Trophoblast cell (in vitro differentiated cells and primary cell): ENCODE data around the gene APP.

Experiments used
- DNase-seq, 2 donors: peaks; one replicate each; pipeline ENCODE4 v3.0.0-alpha.2; 2016
- H2AFZ ChIP-seq: 2 replicates; pipeline ENCODE4 v1.6.1; 2013; ENCODE audit warnings: low read length, moderate library complexity, mild to moderate bottlenecking; ENCODE audit not compliant: insufficient read depth, poor library complexity
- H2AK5ac ChIP-seq: 2 replicates; pipeline ENCODE4 v1.6.1; 2013; ENCODE audit warnings: mild to moderate bottlenecking, low read length
- H2BK120ac ChIP-seq: 2 replicates; pipeline ENCODE4 v1.6.1; 2013; ENCODE audit warnings: low read length, mild to moderate bottlenecking, moderate library complexity; ENCODE audit not compliant: insufficient read depth, poor library complexity
- H2BK12ac ChIP-seq: 2 replicates; pipeline ENCODE4 v1.6.1; 2013; ENCODE audit warnings: mild to moderate bottlenecking, low read length, moderate library complexity
- H2BK5ac ChIP-seq: 2 replicates; pipeline ENCODE4 v1.6.1; 2013; ENCODE audit warnings: low read length, low read depth, moderate library complexity, mild to moderate bottlenecking; ENCODE audit not compliant: poor library complexity
- H3K14ac ChIP-seq: 2 replicates; pipeline ENCODE4 v1.6.1; 2013; ENCODE audit warnings: mild to moderate bottlenecking, low read length
- H3K18ac ChIP-seq: 2 replicates; pipeline ENCODE4 v1.6.1; 2013; ENCODE audit warnings: mild to moderate bottlenecking, low read length
- H3K23ac ChIP-seq: 2 replicates; pipeline ENCODE4 v1.6.1; 2013; ENCODE audit warnings: low read length
- H3K27ac ChIP-seq: 2 replicates; pipeline ENCODE4 v1.5.1; 2013; ENCODE audit warnings: low read depth, mild to moderate bottlenecking, inconsistent platforms, low read length, moderate library complexity
- H3K27me3 ChIP-seq: 2 replicates; pipeline ENCODE4 v1.6.1; 2013; ENCODE audit warnings: inconsistent platforms, mild to moderate bottlenecking, low read length, moderate library complexity; ENCODE audit not compliant: insufficient read depth
- H3K36me3 ChIP-seq, 2 experiments: 1 replicate in 1 of 2; 2 replicates in 1 of 2; pipeline ENCODE4 v1.6.1; 2013; ENCODE audit warnings: low read length in 2 of 2, mild to moderate bottlenecking in 2 of 2, moderate library complexity in 1 of 2; ENCODE audit not compliant: insufficient read depth in 2 of 2, control insufficient read depth in 1 of 2
- H3K4ac ChIP-seq: 2 replicates; pipeline ENCODE4 v1.6.1; 2013; ENCODE audit warnings: low read depth, mild to moderate bottlenecking, low read length, moderate library complexity
- H3K4me1 ChIP-seq, 2 experiments: 1 replicate in 1 of 2; 2 replicates in 1 of 2; pipeline ENCODE4 v1.6.1; 2013; ENCODE audit warnings: low read length in 2 of 2, mild to moderate bottlenecking in 2 of 2, moderate library complexity in 1 of 2; ENCODE audit not compliant: insufficient read depth in 2 of 2, control insufficient read depth in 1 of 2
- H3K4me2 ChIP-seq: 2 replicates; pipeline ENCODE4 v1.6.1; 2013; ENCODE audit warnings: inconsistent platforms, mild to moderate bottlenecking, low read length, moderate library complexity
- H3K4me3 ChIP-seq: 2 replicates; pipeline ENCODE4 v1.5.1; 2013; ENCODE audit warnings: mild to moderate bottlenecking, low read depth, low read length, inconsistent platforms
- H3K79me1 ChIP-seq: one replicate; pipeline ENCODE4 v1.6.1; 2013; ENCODE audit warnings: low read length
- H3K79me2 ChIP-seq: 2 replicates; pipeline ENCODE4 v1.6.1; 2013; ENCODE audit warnings: low read length, mild to moderate bottlenecking; ENCODE audit not compliant: control insufficient read depth, insufficient read depth, poor library complexity
- H3K9ac ChIP-seq: 2 replicates; pipeline ENCODE4 v1.6.1; 2013; ENCODE audit warnings: mild to moderate bottlenecking, low read length
- H3K9me3 ChIP-seq: 2 replicates; pipeline ENCODE4 v1.6.1; 2013; ENCODE audit warnings: low read depth, mild to moderate bottlenecking, control low read depth, inconsistent platforms, low read length; ENCODE audit not compliant: insufficient read depth
- H4K12ac ChIP-seq: 2 replicates; pipeline ENCODE4 v1.6.1; 2013; ENCODE audit warnings: low read depth, mild to moderate bottlenecking, low read length, moderate library complexity
- H4K8ac ChIP-seq: 2 replicates; pipeline ENCODE4 v1.6.1; 2013; ENCODE audit warnings: low read depth, mild to moderate bottlenecking, low read length, moderate library complexity
- H4K91ac ChIP-seq: one replicate; pipeline ENCODE4 v1.6.1; 2013; ENCODE audit warnings: low read depth, mild to moderate bottlenecking, low read length, moderate library complexity
- WGBS: extraction: QIAGEN DNeasy Blood & Tissue Kit; methylation state at CpG from one replicate; pipeline ENCODE4 v1.1.7; 2013; ENCODE audit warnings: missing lambda C conversion rate; ENCODE audit not compliant: insufficient read length, insufficient coverage; ENCODE audit errors: extremely low coverage; 5-methylcytosine and 5-hydroxymethylcytosine counted together

APP gene

GRCh38 chr21:26137379-26138060, 33.0 kb downstream of the APP start:
- H3K18ac ChIP-seq: no peak overlapping the region
- H2AK5ac ChIP-seq: no peak overlapping the region
- no peak overlapping the region for H2BK5ac ChIP-seq
- H3K4me2 ChIP-seq: no peak overlapping the region
- no peak overlapping the region for H2BK12ac ChIP-seq
- H4K91ac ChIP-seq: no peak overlapping the region
- no peak overlapping the region for H3K27ac ChIP-seq
- H3K79me1 ChIP-seq: no peaks in the 10 kb centered on the region
- no peak overlapping the region for H2BK120ac ChIP-seq
- no peaks in the 10 kb centered on the region for H3K27me3 ChIP-seq
- H3K14ac ChIP-seq: no peak overlapping the region
- H2AFZ ChIP-seq: no peak overlapping the region
- H3K79me2 ChIP-seq: peaks cover 13% of the 10 kb centered on the region
- H3K4me1 ChIP-seq: peaks cover 0 to 4% of the 10 kb centered on the region in 2 experiments
- no peak overlapping the region for H4K8ac ChIP-seq
- H3K4me3 ChIP-seq: no peak overlapping the region
- peaks cover 2 to 4% of the 10 kb centered on the region in 2 experiments for H3K36me3 ChIP-seq
- H4K12ac ChIP-seq: no peak overlapping the region
- WGBS: no CpG with 5 or more reads among the region's 4 CpGs
- no peak overlapping the region for H3K4ac ChIP-seq
- no peak overlapping the region for H3K23ac ChIP-seq
- H3K9ac ChIP-seq: no peak overlapping the region
- no peaks in the 10 kb centered on the region for H3K9me3 ChIP-seq
- DNase-seq: no peak

DNA sequence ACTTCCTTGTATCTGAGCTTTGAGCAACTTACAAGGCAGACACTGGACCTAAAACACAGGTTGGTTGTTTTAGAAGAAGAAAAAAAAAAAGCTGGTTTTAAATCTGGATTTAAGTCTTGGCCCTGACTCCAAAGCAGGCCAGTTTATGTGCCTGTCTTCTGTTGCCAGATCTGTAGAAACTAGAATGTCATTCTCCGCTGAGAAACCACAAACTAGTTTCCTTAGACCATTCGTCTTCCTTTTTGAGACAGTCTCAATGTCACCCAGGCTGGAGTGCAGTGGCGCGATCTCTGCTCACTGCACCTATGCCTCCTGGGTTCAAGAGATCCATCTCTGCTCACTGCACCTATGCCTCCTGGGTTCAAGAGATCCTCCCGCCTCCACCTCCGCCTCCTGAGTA, 33.9 kb downstream of the APP start:
- no peak overlapping the region for H4K91ac ChIP-seq
- no peak overlapping the region for H3K14ac ChIP-seq
- no peaks in the 10 kb centered on the region for H3K36me3 ChIP-seq
- H3K9ac ChIP-seq: no peak overlapping the region
- H2AK5ac ChIP-seq: no peak overlapping the region
- no peak overlapping the region for H3K4me3 ChIP-seq
- no peak overlapping the region for H3K4ac ChIP-seq
- H3K18ac ChIP-seq: no peak overlapping the region
- no peak overlapping the region for H3K27ac ChIP-seq
- no peaks in the 10 kb centered on the region for H3K27me3 ChIP-seq
- DNase-seq: no peak
- no peak overlapping the region for H3K4me2 ChIP-seq
- WGBS: no CpG with 5 or more reads among the region's 6 CpGs
- H3K4me1 ChIP-seq: peaks cover 0 to 4% of the 10 kb centered on the region in 2 experiments
- no peak overlapping the region for H2BK120ac ChIP-seq
- no peak overlapping the region for H2BK5ac ChIP-seq
- H3K79me1 ChIP-seq: no peaks in the 10 kb centered on the region
- peaks cover 11% of the 10 kb centered on the region for H3K79me2 ChIP-seq
- H4K12ac ChIP-seq: no peak overlapping the region
- no peaks in the 10 kb centered on the region for H3K9me3 ChIP-seq
- H2BK12ac ChIP-seq: no peak overlapping the region
- H2AFZ ChIP-seq: no peak overlapping the region
- H4K8ac ChIP-seq: no peak overlapping the region
- H3K23ac ChIP-seq: no peak overlapping the region

- no peaks in the 10 kb centered on the region for H3K79me1 ChIP-seq
- WGBS: no CpG with 5 or more reads among the region's 7 CpGs
- no peak overlapping the region for H3K4me2 ChIP-seq
- H2BK12ac ChIP-seq: no peak overlapping the region
- peak overlapping the region; percentile 88 for H3K4ac ChIP-seq
- H3K36me3 ChIP-seq: no peaks in the 10 kb centered on the region
- no peak overlapping the region for H4K91ac ChIP-seq
- no peak overlapping the region for H3K9ac ChIP-seq
- H2BK120ac ChIP-seq: no peak overlapping the region
- no peak overlapping the region for H3K23ac ChIP-seq
- H3K79me2 ChIP-seq: peaks cover 11% of the 10 kb centered on the region
- peak overlapping the region; percentile 54 for H3K18ac ChIP-seq
- H2BK5ac ChIP-seq: no peak overlapping the region
- H3K4me3 ChIP-seq: no peak overlapping the region
- no peaks in the 10 kb centered on the region for H3K27me3 ChIP-seq
- H3K4me1 ChIP-seq: peaks cover 0 to 4% of the 10 kb centered on the region in 2 experiments
- no peak for DNase-seq
- no peaks in the 10 kb centered on the region for H3K9me3 ChIP-seq
- H2AK5ac ChIP-seq: no peak overlapping the region
- no peak overlapping the region for H2AFZ ChIP-seq
- no peak overlapping the region for H3K14ac ChIP-seq
- no peak overlapping the region for H3K27ac ChIP-seq
- H4K8ac ChIP-seq: no peak overlapping the region
- no peak overlapping the region for H4K12ac ChIP-seq
Measured at GRCh38 chr21:26135520-26135919, 35.0 kb downstream of the APP start.

- WGBS: no CpG with 5 or more reads among the region's 3 CpGs
- H4K12ac ChIP-seq: no peak overlapping the region
- no peak overlapping the region for H4K8ac ChIP-seq
- no peak overlapping the region for H4K91ac ChIP-seq
- no peak overlapping the region for H3K9ac ChIP-seq
- no peak overlapping the region for H3K23ac ChIP-seq
- H2BK5ac ChIP-seq: no peak overlapping the region
- no peak overlapping the region for H2BK120ac ChIP-seq
- H3K14ac ChIP-seq: no peak overlapping the region
- no peak for DNase-seq
- peaks cover 7% of the 10 kb centered on the region for H3K79me2 ChIP-seq
- no peaks in the 10 kb centered on the region for H3K9me3 ChIP-seq
- peaks cover under 1 to 2% of the 10 kb centered on the region in 2 experiments for H3K4me1 ChIP-seq
- H2AFZ ChIP-seq: no peak overlapping the region
- no peak overlapping the region for H2BK12ac ChIP-seq
- H2AK5ac ChIP-seq: no peak overlapping the region
- no peaks in the 10 kb centered on the region for H3K36me3 ChIP-seq
- no peak overlapping the region for H3K4me3 ChIP-seq
- H3K27ac ChIP-seq: no peak overlapping the region
- H3K4me2 ChIP-seq: no peak overlapping the region
- no peak overlapping the region for H3K4ac ChIP-seq
- H3K79me1 ChIP-seq: no peaks in the 10 kb centered on the region
- H3K27me3 ChIP-seq: no peaks in the 10 kb centered on the region
- no peak overlapping the region for H3K18ac ChIP-seq
Measured at GRCh38 chr21:26131554-26131953, 39.0 kb downstream of the APP start.
